GM12878 (cell line): ENCODE measurements around the gene TTC9C. TPM values are rescaled to one million over a fixed set of nuclear protein-coding genes. Genes with fewer than 3 reads are reported as not detected.

ENCODE experiments used
- BCL11A ChIP-seq: IDR thresholded peaks from 2 replicates; pipeline ENCODE4 v1.6.1; 2011; ENCODE audit warnings: low read depth, low read length
- CBX5 ChIP-seq: sonication (generic); IDR thresholded peaks from 2 replicates; pipeline ENCODE4 v1.6.1; 2016; ENCODE audit warnings: low read depth, moderate library complexity, mild to moderate bottlenecking, inconsistent platforms
- CEBPB ChIP-seq, 2 experiments: fragments of 150-350 bp in 1 of 2; IDR thresholded peaks; 2 replicates each; pipeline ENCODE4 v1.6.1; 2012 to 2014; ENCODE audit warnings: low read depth in 2 of 2, low read length in 2 of 2, borderline replicate concordance in 1 of 2, inconsistent platforms in 1 of 2
- CHD4 ChIP-seq: fragments of 200-600 bp; sonication (generic); IDR thresholded peaks from 2 replicates; pipeline ENCODE4 v1.6.1; 2016; ENCODE audit warnings: mild to moderate bottlenecking
- CREB1 ChIP-seq: IDR thresholded peaks from 2 replicates; pipeline ENCODE4 v1.6.1; 2012; ENCODE audit warnings: low read depth, mild to moderate bottlenecking, inconsistent platforms
- DPF2 ChIP-seq: fragments of 450-650 bp; IDR thresholded peaks from 2 replicates; pipeline ENCODE4 v1.6.1; 2017; ENCODE audit warnings: mild to moderate bottlenecking
- E4F1 ChIP-seq: fragments of 450-650 bp; IDR thresholded peaks from 2 replicates; pipeline ENCODE4 v1.6.1; 2018; ENCODE audit warnings: borderline replicate concordance, mild to moderate bottlenecking; ENCODE audit not compliant: partially characterized antibody
- ETV6 ChIP-seq, 2 experiments: fragments of 450-650 bp in 1 of 2; IDR thresholded peaks in 1 of 2; conservative IDR thresholded peaks in 1 of 2; 2 replicates each; pipeline ENCODE4 v1.6.1; 2014; ENCODE audit warnings: antibody characterized with exemption in 1 of 2, borderline replicate concordance in 1 of 2, low read depth in 1 of 2, mild to moderate bottlenecking in 1 of 2, moderate library complexity in 1 of 2
- HDAC2 ChIP-seq: fragments of 200-600 bp; sonication (generic); IDR thresholded peaks from 2 replicates; pipeline ENCODE4 v1.6.1; 2017
- IRF5 ChIP-seq: fragments of 450-650 bp; IDR thresholded peaks from 2 replicates; pipeline ENCODE4 v1.6.1; 2017; ENCODE audit warnings: borderline replicate concordance
- LARP7 ChIP-seq: fragments of 450-650 bp; IDR thresholded peaks from 2 replicates; pipeline ENCODE4 v1.6.1; 2017; ENCODE audit warnings: mild to moderate bottlenecking
- MLLT1 ChIP-seq: fragments of 450-650 bp; IDR thresholded peaks from 2 replicates; pipeline ENCODE4 v1.6.1; 2016; ENCODE audit warnings: mild to moderate bottlenecking
- NFYB ChIP-seq: IDR thresholded peaks from 2 replicates; pipeline ENCODE4 v1.6.1; 2011; ENCODE audit warnings: low read depth, mild to moderate bottlenecking, low read length, improper control_type of control experiment, moderate library complexity; ENCODE audit not compliant: insufficient read depth
- NR2C1 ChIP-seq: fragments of 450-650 bp; IDR thresholded peaks from 2 replicates; pipeline ENCODE4 v1.6.1; 2017; ENCODE audit warnings: antibody characterized with exemption, mild to moderate bottlenecking, moderate library complexity
- RB1 ChIP-seq: fragments of 450-650 bp; formaldehyde crosslinking; IDR thresholded peaks from 2 replicates; pipeline ENCODE4 v1.6.1; 2017; ENCODE audit warnings: mild to moderate bottlenecking, borderline replicate concordance
- SIN3A ChIP-seq: IDR thresholded peaks from 2 replicates; pipeline ENCODE4 v1.6.1; 2012; ENCODE audit warnings: low read depth, low read length, improper control_type of control experiment
- TCF12 ChIP-seq: IDR thresholded peaks from 2 replicates; pipeline ENCODE4 v1.6.1; 2011; ENCODE audit warnings: low read depth, mild to moderate bottlenecking, low read length
- polyA plus RNA-seq, 11 experiments: library from polyadenylated mRNA; depleted of rRNA in 4 of 11; unstranded in 6 of 11; stranded (reverse) in 5 of 11; fragments of >200 nt; fragmentation: Nextera tagmentation in 4 of 11; fragmentation: Illumina TruSeq in 1 of 11; extraction: Ambion mirVana in 4 of 11; extraction: Trizol in 1 of 11; gene quantifications; 1 replicate in 1 of 11; 2 replicates in 10 of 11; pipeline versions ENCODE4 v1.2.1 to v1.2.3, GENCODE V29; 2011 to 2016; ENCODE audit warnings: inconsistent platforms in 2 of 11, missing spikeins in 2 of 11, low read depth in 1 of 11
- total RNA-seq, 4 experiments: library from RNA; depleted of rRNA in 3 of 4; stranded (reverse); fragments of >200 nt in 3 of 4; fragmentation: Illumina TruSeq in 1 of 4; extraction: Trizol in 1 of 4; gene quantifications; 2 replicates each; pipeline versions ENCODE4 v1.2.1 to v1.2.3, GENCODE V29; 2013 to 2021
- TF ChIP-seq, protein P1 (sequence below): IDR thresholded peaks from 2 replicates; pipeline ENCODE4 v1.6.1; 2012; ENCODE audit warnings: mild to moderate bottlenecking, low read depth, low read length
- TF ChIP-seq, protein P2 (sequence below): IDR thresholded peaks from 2 replicates; pipeline ENCODE4 v1.6.1; 2011; ENCODE audit warnings: low read depth, low read length, improper control_type of control experiment, borderline replicate concordance

Gene TTC9C
- total and polyA plus RNA-seq, 10 of the 15 experiments (the other 5 are each of a cell fraction or from before 2014, with no cell fraction given) = 42.0 to 72.3 (median 50.4) TPM

DNA sequence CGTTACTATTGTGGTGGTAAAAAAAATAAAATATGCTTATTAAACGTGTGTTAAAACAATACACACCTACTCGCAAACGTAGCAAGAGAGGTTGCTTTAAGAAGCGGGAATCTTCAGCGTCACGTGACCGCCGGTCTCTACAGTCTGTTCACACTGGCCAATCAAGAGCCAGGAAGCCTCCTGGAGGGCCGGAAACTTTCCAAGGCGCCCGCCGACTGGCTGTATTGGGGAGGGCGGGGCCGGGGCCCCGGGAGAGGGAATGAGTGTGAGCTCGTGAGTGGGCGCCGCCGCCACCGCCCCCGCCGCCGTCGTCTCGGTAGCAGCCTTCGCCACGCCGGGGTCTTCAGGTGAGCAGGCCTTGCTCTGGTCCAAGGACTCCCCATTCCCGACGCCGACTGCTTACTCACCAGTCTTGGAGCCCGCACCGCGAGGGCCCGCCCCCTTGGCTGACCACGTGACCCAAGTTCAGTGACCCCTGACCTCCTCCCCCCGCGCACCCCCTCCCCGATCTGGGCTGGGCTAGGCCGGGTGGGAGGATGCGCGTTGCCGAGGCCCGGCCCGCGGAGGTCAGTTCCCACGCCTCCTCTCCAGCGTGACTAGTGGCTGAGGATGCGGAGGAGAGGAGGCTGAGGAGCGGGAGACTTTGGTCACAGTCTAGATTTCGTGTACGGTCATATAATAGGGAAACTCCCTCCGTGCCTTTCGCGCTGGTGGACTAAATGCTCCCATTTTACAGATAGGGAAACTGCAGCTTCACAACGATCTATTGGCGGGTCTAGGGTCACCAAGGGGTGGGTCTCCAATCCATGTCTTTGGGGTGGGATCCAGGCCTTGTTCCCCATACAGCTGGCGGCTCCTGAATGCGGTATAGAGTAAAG lies 43.1 kb downstream of the TTC9C start, which contains the start of gene TAF6L (continued):
- TF ChIP-seq IRF5 = no peak
- TF ChIP-seq HDAC2 = no peak
- TF ChIP-seq TCF12 = peak; percentile 25; the same call in 1 of the 2 replicates
- no peak for TF ChIP-seq MLLT1
- TF ChIP-seq E4F1 = no peak
- TF ChIP-seq RB1 = 0 out of 2 replicates have a peak, but pooled peaks have one; percentile 66
- TF ChIP-seq, protein P1, sequence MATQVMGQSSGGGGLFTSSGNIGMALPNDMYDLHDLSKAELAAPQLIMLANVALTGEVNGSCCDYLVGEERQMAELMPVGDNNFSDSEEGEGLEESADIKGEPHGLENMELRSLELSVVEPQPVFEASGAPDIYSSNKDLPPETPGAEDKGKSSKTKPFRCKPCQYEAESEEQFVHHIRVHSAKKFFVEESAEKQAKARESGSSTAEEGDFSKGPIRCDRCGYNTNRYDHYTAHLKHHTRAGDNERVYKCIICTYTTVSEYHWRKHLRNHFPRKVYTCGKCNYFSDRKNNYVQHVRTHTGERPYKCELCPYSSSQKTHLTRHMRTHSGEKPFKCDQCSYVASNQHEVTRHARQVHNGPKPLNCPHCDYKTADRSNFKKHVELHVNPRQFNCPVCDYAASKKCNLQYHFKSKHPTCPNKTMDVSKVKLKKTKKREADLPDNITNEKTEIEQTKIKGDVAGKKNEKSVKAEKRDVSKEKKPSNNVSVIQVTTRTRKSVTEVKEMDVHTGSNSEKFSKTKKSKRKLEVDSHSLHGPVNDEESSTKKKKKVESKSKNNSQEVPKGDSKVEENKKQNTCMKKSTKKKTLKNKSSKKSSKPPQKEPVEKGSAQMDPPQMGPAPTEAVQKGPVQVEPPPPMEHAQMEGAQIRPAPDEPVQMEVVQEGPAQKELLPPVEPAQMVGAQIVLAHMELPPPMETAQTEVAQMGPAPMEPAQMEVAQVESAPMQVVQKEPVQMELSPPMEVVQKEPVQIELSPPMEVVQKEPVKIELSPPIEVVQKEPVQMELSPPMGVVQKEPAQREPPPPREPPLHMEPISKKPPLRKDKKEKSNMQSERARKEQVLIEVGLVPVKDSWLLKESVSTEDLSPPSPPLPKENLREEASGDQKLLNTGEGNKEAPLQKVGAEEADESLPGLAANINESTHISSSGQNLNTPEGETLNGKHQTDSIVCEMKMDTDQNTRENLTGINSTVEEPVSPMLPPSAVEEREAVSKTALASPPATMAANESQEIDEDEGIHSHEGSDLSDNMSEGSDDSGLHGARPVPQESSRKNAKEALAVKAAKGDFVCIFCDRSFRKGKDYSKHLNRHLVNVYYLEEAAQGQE = no peak
- no peak for TF ChIP-seq CHD4
- no peak for TF ChIP-seq ETV6 (conservative IDR thresholded peaks at IDR 0.05 in 1 of 2, IDR thresholded peaks at IDR 0.05 in 1 of 2; ENCODE audit: borderline replicate concordance in 1 of 2, low read depth in 1 of 2)
- no peak; the same call in 1 of the 2 replicates for TF ChIP-seq LARP7
- peak; percentile 96 for TF ChIP-seq NR2C1
- TF ChIP-seq, protein P2, sequence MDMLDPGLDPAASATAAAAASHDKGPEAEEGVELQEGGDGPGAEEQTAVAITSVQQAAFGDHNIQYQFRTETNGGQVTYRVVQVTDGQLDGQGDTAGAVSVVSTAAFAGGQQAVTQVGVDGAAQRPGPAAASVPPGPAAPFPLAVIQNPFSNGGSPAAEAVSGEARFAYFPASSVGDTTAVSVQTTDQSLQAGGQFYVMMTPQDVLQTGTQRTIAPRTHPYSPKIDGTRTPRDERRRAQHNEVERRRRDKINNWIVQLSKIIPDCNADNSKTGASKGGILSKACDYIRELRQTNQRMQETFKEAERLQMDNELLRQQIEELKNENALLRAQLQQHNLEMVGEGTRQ = peak; percentile 88
- TF ChIP-seq CEBPB (IDR thresholded peaks at IDR 0.05; ENCODE audit: borderline replicate concordance in 1 of 2, low read depth in 2 of 2, low read length in 2 of 2) = no peak
- TF ChIP-seq SIN3A = no peak; the same call in 1 of the 2 replicates
- TF ChIP-seq CBX5 = no peak
- TF ChIP-seq BCL11A = 0 out of 2 replicates have a peak, but pooled peaks have one; percentile 3
- no peak for TF ChIP-seq CREB1
- peak; percentile 69; the same call in 1 of the 2 replicates for TF ChIP-seq NFYB
- peak; percentile 71 for TF ChIP-seq DPF2
